HepG2 (cell line): ENCODE data around the gene BOLL. TPM values are rescaled to one million over a fixed set of nuclear protein-coding genes. Genes with fewer than 3 reads are reported as not detected.

Experiments used
- ATAC-seq: fragments of 200-7000 bp; cut with Tn5 transposase; 3 replicates; pipeline ENCODE4 v1.9.1; 2020; ENCODE audit warnings: mild to moderate bottlenecking, moderate library complexity
- BruUV-seq: library from RNA; stranded (reverse); fragments of 400-500 nt; replicated peaks from 2 replicates; lab custom pipeline; 2021; lab: Mats Ljungman, UMichigan
- CTCF ChIA-PET: fragments of 300-600 bp; formaldehyde crosslinking; extraction: SDS; loops from one replicate; lab custom pipeline; 2021; ENCODE audit warnings: low total read pairs, inconsistent platforms, low intra/inter-chr PET ratio; lab: Yijun Ruan, JAX
- POLR2A ChIA-PET: fragments of 350-600 bp; sonication (Branson Sonifier 250); formaldehyde crosslinking; loops from one replicate; lab custom pipeline; 2020; ENCODE audit warnings: antibody characterized with exemption, inconsistent platforms; lab: Yijun Ruan, JAX
- DNase-seq: peaks from one replicate; pipeline ENCODE4 v3.0.0-alpha.2; 2015; ENCODE audit warnings: low spot score
- FAIRE-seq: peaks from 3 replicates; lab custom pipeline; 2011; peaks lifted over from hg19 to GRCh38; lab: Jason Lieb, UNC
- H2AFZ ChIP-seq: one replicate; pipeline ENCODE4 v1.6.1; 2011; ENCODE audit warnings: low read length, inconsistent platforms
- H3K27ac ChIP-seq: fragments of 300-600 bp; 3 replicates; pipeline ENCODE4 v1.8.0; 2011; ENCODE audit warnings: mixed run types, mild to moderate bottlenecking, mixed read lengths, low read length, inconsistent platforms; ENCODE audit not compliant: insufficient read depth; ENCODE audit errors: extremely low read length
- H3K27me3 ChIP-seq, 2 experiments: fragments of 200-600 bp in 1 of 2; 2 replicates in 1 of 2; 3 replicates in 1 of 2; pipeline versions ENCODE4 v1.6.0 to v1.8.0; 2011; ENCODE audit warnings: low read length in 2 of 2, mild to moderate bottlenecking in 2 of 2, moderate library complexity in 2 of 2, inconsistent platforms in 1 of 2; ENCODE audit not compliant: insufficient read depth in 2 of 2, control insufficient read depth in 1 of 2
- H3K36me3 ChIP-seq, 2 experiments: fragments of 200-600 bp in 1 of 2; replicated peaks in 1 of 2; 2 replicates in 1 of 2; 3 replicates in 1 of 2; pipeline versions ENCODE4 v1.5.1 to v1.8.0; 2011; ENCODE audit warnings: low read length in 2 of 2, inconsistent platforms in 1 of 2; ENCODE audit not compliant: insufficient read depth in 2 of 2, control insufficient read depth in 1 of 2
- H3K4me1 ChIP-seq: 2 replicates; pipeline ENCODE4 v1.5.1; 2012; ENCODE audit warnings: low read length, inconsistent platforms; ENCODE audit not compliant: insufficient read depth
- H3K4me2 ChIP-seq: 2 replicates; pipeline ENCODE4 v1.6.0; 2011; ENCODE audit warnings: low read depth, low read length, inconsistent platforms
- H3K4me3 ChIP-seq, 3 experiments: fragments of 200-600 bp in 1 of 3; sonication (generic), shearing (Covaris generic) in 1 of 3; replicated peaks in 1 of 3; 2 replicates each; pipeline ENCODE4 v1.5.1; 2011 to 2016; ENCODE audit warnings: low read length in 3 of 3, inconsistent platforms in 2 of 3, low read depth in 2 of 3, mild to moderate bottlenecking in 2 of 3, control low read depth in 1 of 3, mixed read lengths in 1 of 3; ENCODE audit not compliant: insufficient read depth in 1 of 3
- H3K79me2 ChIP-seq: one replicate; pipeline ENCODE4 v1.6.1; 2011; ENCODE audit warnings: low read length, inconsistent platforms; ENCODE audit not compliant: insufficient read depth
- H3K9ac ChIP-seq: 2 replicates; pipeline ENCODE4 v1.6.0; 2011; ENCODE audit warnings: mild to moderate bottlenecking, low read depth, low read length, inconsistent platforms; ENCODE audit not compliant: insufficient read depth
- H3K9me3 ChIP-seq: 2 replicates; pipeline ENCODE4 v1.5.1; 2012; ENCODE audit warnings: mild to moderate bottlenecking, low read length
- H4K20me1 ChIP-seq: 2 replicates; pipeline ENCODE4 v1.6.0; 2011; ENCODE audit warnings: inconsistent platforms, mild to moderate bottlenecking, low read length, moderate library complexity; ENCODE audit not compliant: insufficient read depth
- AGO1 ChIP-seq: fragments of 200-400 bp; formaldehyde crosslinking; IDR thresholded peaks from 2 replicates; pipeline ENCODE4 v1.6.1; 2017; ENCODE audit warnings: mild to moderate bottlenecking, low read depth, low read length, moderate library complexity; ENCODE audit not compliant: poor library complexity, severe bottlenecking
- AGO2 ChIP-seq: fragments of 200-400 bp; formaldehyde crosslinking; optimal IDR thresholded peaks from 2 replicates; pipeline ENCODE3; 2017; ENCODE audit warnings: mild to moderate bottlenecking, low read depth, low read length, moderate library complexity
- MLLT10 ChIP-seq: sonication (generic); formaldehyde crosslinking; IDR thresholded peaks from 2 replicates; pipeline ENCODE4 v1.4.0; 2020; ENCODE audit warnings: missing genetic modification reagents
- NFKBIZ ChIP-seq: IDR thresholded peaks from 2 replicates; pipeline ENCODE4 v1.6.1; 2018; ENCODE audit warnings: missing genetic modification reagents, missing compliant biosample characterization
- SKI ChIP-seq: fragments of 450-650 bp; IDR thresholded peaks from one replicate; pipeline ENCODE4 v1.6.1; 2018; ENCODE audit warnings: mild to moderate bottlenecking; ENCODE audit not compliant: partially characterized antibody
- TEAD3 ChIP-seq: optimal IDR thresholded peaks from 2 replicates; pipeline ENCODE3; 2016; ENCODE audit warnings: borderline replicate concordance
- ZFP82 ChIP-seq: sonication (generic); formaldehyde crosslinking; IDR thresholded peaks from 2 replicates; pipeline ENCODE4 v1.5.1; 2020; ENCODE audit warnings: mild to moderate bottlenecking, missing genetic modification reagents, borderline replicate concordance
- ZNF224 ChIP-seq: sonication (generic); formaldehyde crosslinking; IDR thresholded peaks from 2 replicates; pipeline ENCODE4 v1.5.0; 2020; ENCODE audit warnings: mild to moderate bottlenecking, missing genetic modification reagents
- ZNF329 ChIP-seq: sonication (generic); formaldehyde crosslinking; IDR thresholded peaks from 2 replicates; pipeline ENCODE4 v1.9.0; 2021; ENCODE audit warnings: low read depth, mild to moderate bottlenecking, missing genetic modification reagents
- ZZZ3 ChIP-seq: sonication (generic); formaldehyde crosslinking; IDR thresholded peaks from 2 replicates; pipeline ENCODE4 v1.4.0; 2020; ENCODE audit warnings: missing genetic modification reagents, mild to moderate bottlenecking, borderline replicate concordance
- WGBS: methylation state at CpG from one replicate; pipeline ENCODE4 v1.1.6; 2017; ENCODE audit warnings: low lambda C conversion rate; 5-methylcytosine and 5-hydroxymethylcytosine counted together
- in situ Hi-C: cut with HindIII; loops from 2 replicates; pipeline ENCODE4 v1.10.0; 2017; ENCODE audit warnings: low pct_unique_long_range_greater_than_20kb; ENCODE audit not compliant: extremely low pct_ligation_motif_present
- intact Hi-C: fragments of 100-400 bp; cut with micrococcal nuclease; formaldehyde crosslinking; loops from one replicate; pipeline ENCODE4 v1.10.0; 2022; ENCODE audit not compliant: unreplicated experiment
- polyA plus RNA-seq, 8 experiments: library from polyadenylated mRNA; depleted of rRNA in 3 of 8; stranded (reverse) in 7 of 8; unstranded in 1 of 8; fragments of >200 nt; fragmentation: Illumina TruSeq in 4 of 8; extraction: Trizol in 4 of 8; gene quantifications; 2 replicates each; pipeline versions ENCODE4 v1.2.1 to v1.2.3, GENCODE V29; 2011 to 2016; ENCODE audit warnings: low read depth in 4 of 8, missing spikeins in 1 of 8, mixed read lengths in 1 of 8; ENCODE audit not compliant: insufficient read depth in 1 of 8
- total RNA-seq, 5 experiments: library from RNA; depleted of rRNA; stranded (reverse); fragments of >200 nt; fragmentation: Illumina TruSeq; extraction: Trizol; gene quantifications; 2 replicates each; pipeline ENCODE4 v1.2.3, GENCODE V29; 2016; ENCODE audit warnings: low read depth in 1 of 5
- TF ChIP-seq, protein P1 (sequence below): sonication (generic); formaldehyde crosslinking; IDR thresholded peaks from 2 replicates; pipeline ENCODE4 v1.5.0; 2020; ENCODE audit warnings: mild to moderate bottlenecking, missing genetic modification reagents, borderline replicate concordance
- TF ChIP-seq, protein P2 (sequence below): IDR thresholded peaks from 2 replicates; pipeline ENCODE4 v1.6.1; 2016; ENCODE audit warnings: missing compliant biosample characterization, missing genetic modification reagents, borderline replicate concordance
- TF ChIP-seq, protein P3 (sequence below), 2 experiments: sonication (generic) in 1 of 2; formaldehyde crosslinking in 1 of 2; IDR thresholded peaks; 2 replicates each; pipeline versions ENCODE4 v1.4.0 to v1.6.1; 2016 to 2020; ENCODE audit warnings: borderline replicate concordance in 1 of 2, low read depth in 1 of 2, mild to moderate bottlenecking in 1 of 2, missing genetic modification reagents in 1 of 2

BOLL gene
- total and polyA plus RNA-seq, 2 of the 13 experiments (the other 11 are each of a cell fraction or from before 2014, with no cell fraction given), result not detected

DNA sequence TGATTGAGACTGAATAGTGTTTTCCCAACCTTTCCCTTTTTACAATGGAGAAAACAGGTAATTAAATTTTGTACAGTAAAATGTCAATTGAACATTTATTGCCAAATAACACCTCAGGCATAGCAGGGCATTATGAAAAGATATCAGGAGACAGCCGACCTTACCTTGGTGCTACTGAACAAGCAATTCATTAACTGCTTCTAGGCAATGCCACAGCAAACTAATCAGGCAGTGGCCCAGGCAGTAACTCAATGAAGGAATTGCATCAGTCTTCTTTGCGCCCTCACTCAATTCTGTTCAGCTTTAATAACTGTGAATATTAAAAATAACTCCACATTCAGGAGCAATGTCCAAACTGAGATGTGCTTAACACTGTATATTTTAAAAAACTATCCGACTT lies 25.4 kb upstream of the BOLL start (continued):
- TF ChIP-seq, protein P1, sequence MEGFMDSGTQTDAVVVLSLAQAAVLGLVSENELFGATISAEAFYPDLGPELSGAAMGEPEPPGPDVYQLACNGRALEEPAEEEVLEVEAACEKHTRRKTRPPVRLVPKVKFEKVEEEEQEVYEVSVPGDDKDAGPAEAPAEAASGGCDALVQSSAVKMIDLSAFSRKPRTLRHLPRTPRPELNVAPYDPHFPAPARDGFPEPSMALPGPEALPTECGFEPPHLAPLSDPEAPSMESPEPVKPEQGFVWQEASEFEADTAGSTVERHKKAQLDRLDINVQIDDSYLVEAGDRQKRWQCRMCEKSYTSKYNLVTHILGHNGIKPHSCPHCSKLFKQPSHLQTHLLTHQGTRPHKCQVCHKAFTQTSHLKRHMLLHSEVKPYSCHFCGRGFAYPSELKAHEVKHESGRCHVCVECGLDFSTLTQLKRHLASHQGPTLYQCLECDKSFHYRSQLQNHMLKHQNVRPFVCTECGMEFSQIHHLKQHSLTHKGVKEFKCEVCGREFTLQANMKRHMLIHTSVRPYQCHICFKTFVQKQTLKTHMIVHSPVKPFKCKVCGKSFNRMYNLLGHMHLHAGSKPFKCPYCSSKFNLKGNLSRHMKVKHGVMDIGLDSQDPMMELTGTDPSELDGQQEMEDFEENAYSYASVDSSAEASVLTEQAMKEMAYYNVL (CRISPR knock-in tag), result no peak
- no peak for TF ChIP-seq MLLT10 (CRISPR knock-in tag)
- TF ChIP-seq, protein P2, sequence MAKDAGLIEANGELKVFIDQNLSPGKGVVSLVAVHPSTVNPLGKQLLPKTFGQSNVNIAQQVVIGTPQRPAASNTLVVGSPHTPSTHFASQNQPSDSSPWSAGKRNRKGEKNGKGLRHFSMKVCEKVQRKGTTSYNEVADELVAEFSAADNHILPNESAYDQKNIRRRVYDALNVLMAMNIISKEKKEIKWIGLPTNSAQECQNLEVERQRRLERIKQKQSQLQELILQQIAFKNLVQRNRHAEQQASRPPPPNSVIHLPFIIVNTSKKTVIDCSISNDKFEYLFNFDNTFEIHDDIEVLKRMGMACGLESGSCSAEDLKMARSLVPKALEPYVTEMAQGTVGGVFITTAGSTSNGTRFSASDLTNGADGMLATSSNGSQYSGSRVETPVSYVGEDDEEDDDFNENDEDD, result no peak
- TF ChIP-seq SKI, result no peak
- TF ChIP-seq TEAD3 (CRISPR knock-in tag), result no peak
- TF ChIP-seq NFKBIZ (CRISPR knock-in tag), result no peak
- TF ChIP-seq AGO2, result no peak
- no peak for TF ChIP-seq ZNF224 (CRISPR knock-in tag)
- no peak for TF ChIP-seq ZNF329
- TF ChIP-seq, all 625 proteins: peak for 0

DNA sequence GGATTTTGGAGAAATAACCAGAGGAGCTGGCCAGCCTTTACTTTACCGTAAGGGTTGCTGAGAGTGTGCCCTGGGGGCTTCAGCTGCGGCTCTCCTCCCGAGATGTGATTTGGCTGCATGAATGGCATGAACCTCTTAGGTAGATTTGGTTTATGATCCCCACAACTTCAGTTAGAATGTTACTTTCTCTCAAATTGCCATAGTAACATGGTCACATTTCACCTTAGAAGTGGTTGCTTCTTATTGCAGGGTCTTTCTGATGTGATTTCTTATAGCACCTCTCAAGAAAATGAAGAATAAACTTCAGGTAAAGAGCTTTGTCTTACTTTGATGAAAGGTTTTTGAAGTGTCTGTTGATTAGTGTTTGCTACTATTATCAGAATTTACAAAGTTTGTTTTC lies 24.9 kb upstream of the BOLL start:
- ChIA-PET POLR2A (no interaction called here), CTCF (no interaction called here)
- no peak overlapping the region for H2AFZ ChIP-seq
- WGBS, result 0% methylated on average over 3 of the region's 3 CpGs
- DNase-seq (no peak), FAIRE-seq (no peak), ATAC-seq (no peak)
- BruUV-seq, result no TSS peak
- no peak overlapping the region for H3K27ac ChIP-seq
- no peaks in the 10 kb centered on the region for H4K20me1 ChIP-seq
- H3K79me2 ChIP-seq, result no peaks in the 10 kb centered on the region
- peaks cover 5 to 29% of the 10 kb centered on the region in 2 experiments for H3K27me3 ChIP-seq
- no peak overlapping the region for H3K4me2 ChIP-seq
- H3K9me3 ChIP-seq, result no peaks in the 10 kb centered on the region
- no peak overlapping the region for H3K4me3 ChIP-seq
- H3K4me1 ChIP-seq, result 0 out of 2 replicates have a peak, but pooled peaks cover 4% of the 10 kb centered on the region
- intact Hi-C loops, result no loop called here
- in situ Hi-C loops, result no loop called here
- H3K36me3 ChIP-seq, result no peaks in the 10 kb centered on the region
- H3K9ac ChIP-seq, result no peak overlapping the region
- TF ChIP-seq ZZZ3 (no peak), ZFP82 (no peak), AGO1 (no peak)
- TF ChIP-seq, protein P1 (CRISPR knock-in tag), result no peak
- TF ChIP-seq, protein P3, sequence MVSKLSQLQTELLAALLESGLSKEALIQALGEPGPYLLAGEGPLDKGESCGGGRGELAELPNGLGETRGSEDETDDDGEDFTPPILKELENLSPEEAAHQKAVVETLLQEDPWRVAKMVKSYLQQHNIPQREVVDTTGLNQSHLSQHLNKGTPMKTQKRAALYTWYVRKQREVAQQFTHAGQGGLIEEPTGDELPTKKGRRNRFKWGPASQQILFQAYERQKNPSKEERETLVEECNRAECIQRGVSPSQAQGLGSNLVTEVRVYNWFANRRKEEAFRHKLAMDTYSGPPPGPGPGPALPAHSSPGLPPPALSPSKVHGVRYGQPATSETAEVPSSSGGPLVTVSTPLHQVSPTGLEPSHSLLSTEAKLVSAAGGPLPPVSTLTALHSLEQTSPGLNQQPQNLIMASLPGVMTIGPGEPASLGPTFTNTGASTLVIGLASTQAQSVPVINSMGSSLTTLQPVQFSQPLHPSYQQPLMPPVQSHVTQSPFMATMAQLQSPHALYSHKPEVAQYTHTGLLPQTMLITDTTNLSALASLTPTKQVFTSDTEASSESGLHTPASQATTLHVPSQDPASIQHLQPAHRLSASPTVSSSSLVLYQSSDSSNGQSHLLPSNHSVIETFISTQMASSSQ (IDR thresholded peaks at IDR 0.05; ENCODE audit: low read depth), result no peak
- TF ChIP-seq, protein P3 (CRISPR knock-in tag; IDR thresholded peaks at IDR 0.05; ENCODE audit: borderline replicate concordance), result no peak
